Measurements from ENCODE around the gene PDGFD.

DNA sequence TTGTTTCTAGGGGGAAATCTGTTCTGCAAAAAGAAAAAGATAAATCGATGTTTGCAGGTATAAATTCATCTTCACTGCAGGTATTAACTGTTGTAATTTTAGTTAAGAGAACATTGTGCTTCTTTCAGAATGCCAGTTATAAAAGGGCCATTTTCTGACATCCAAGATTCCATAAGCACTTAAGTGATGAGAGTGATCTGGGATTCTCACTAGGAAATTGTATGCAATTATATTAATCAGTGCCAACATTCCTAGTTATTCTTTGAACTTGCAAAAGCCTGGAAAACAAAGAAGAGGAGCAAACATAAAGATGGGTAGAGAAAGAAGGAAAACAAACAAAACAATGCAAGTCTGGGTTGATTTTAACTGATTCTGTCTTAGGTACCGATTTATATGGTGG lies 122.2 kb downstream of the PDGFD start:
- TF ChIP-seq EZH2 (IDR thresholded peaks at IDR 0.05; ENCODE audit: low read length) = no peak
- TF ChIP-seq, protein P1, sequence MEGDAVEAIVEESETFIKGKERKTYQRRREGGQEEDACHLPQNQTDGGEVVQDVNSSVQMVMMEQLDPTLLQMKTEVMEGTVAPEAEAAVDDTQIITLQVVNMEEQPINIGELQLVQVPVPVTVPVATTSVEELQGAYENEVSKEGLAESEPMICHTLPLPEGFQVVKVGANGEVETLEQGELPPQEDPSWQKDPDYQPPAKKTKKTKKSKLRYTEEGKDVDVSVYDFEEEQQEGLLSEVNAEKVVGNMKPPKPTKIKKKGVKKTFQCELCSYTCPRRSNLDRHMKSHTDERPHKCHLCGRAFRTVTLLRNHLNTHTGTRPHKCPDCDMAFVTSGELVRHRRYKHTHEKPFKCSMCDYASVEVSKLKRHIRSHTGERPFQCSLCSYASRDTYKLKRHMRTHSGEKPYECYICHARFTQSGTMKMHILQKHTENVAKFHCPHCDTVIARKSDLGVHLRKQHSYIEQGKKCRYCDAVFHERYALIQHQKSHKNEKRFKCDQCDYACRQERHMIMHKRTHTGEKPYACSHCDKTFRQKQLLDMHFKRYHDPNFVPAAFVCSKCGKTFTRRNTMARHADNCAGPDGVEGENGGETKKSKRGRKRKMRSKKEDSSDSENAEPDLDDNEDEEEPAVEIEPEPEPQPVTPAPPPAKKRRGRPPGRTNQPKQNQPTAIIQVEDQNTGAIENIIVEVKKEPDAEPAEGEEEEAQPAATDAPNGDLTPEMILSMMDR (optimal IDR thresholded peaks at IDR 0.05 in 1 of 3, IDR thresholded peaks at IDR 0.05 in 1 of 3, conservative IDR thresholded peaks at IDR 0.05 in 1 of 3; ENCODE audit: extremely low read depth in 1 of 3, insufficient read depth in 2 of 3, low read length in 3 of 3) = no peak
